ENCODE measurements around the gene BRINP1. TPM values are rescaled to one million over a fixed set of nuclear protein-coding genes. Genes with fewer than 3 reads are reported as not detected.

The BRINP1 gene
- total and polyA plus RNA-seq, 2 of the 8 experiments (the other 6 are each of a cell fraction or from before 2014, with no cell fraction given), result 19.5 to 20.5 TPM

DNA sequence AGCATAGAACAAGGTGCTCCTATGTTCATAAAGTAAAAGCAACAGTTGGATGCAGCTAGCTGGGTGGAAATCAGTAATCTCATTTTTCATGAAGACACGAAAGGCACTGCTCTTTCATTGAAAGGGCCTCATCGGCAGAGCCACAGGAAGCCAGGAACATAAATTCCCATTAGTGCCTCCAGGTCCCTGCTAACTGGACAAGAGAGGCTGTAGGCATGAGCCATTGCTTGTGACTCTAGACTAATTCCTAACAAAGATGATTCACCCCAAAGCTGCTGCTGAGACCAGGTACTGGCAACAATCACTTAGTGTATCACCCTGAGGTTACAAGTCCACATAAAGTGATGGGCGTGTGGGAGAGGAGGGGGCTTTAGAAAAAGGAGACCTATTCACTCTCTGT is 141.8 kb downstream of the BRINP1 start:
- no peak overlapping the region for H2AFZ ChIP-seq (ENCODE audit: low read length)
- no peak overlapping the region for H3K18ac ChIP-seq (ENCODE audit: extremely low read depth, low read length)
- TF ChIP-seq GABPA (IDR thresholded peaks at IDR 0.05; ENCODE audit: borderline replicate concordance, insufficient read depth, low read length) (no peak), CBX5 (IDR thresholded peaks at IDR 0.05; ENCODE audit: low read depth, low read length) (no peak), BCL11A (IDR thresholded peaks at IDR 0.05; ENCODE audit: low read depth in 2 of 2, low read length in 2 of 2) (no peak)
- H2AK5ac ChIP-seq (ENCODE audit: low read depth, low read length), result no peak overlapping the region
- H3K23me2 ChIP-seq (ENCODE audit: low read depth, low read length), result no peaks in the 10 kb centered on the region
- no peak overlapping the region for H4K5ac ChIP-seq (ENCODE audit: insufficient read length, low read depth, low read length)
- no peak overlapping the region for H2BK120ac ChIP-seq (replicated peaks; ENCODE audit: low read depth, low read length)
- H4K8ac ChIP-seq (ENCODE audit: extremely low read depth, insufficient read depth, low read length), result no peak overlapping the region
- no peaks in the 10 kb centered on the region for H3K9me3 ChIP-seq (ENCODE audit: insufficient read depth in 2 of 2, low read depth in 1 of 2, low read length in 1 of 2)
- no peak overlapping the region for H3K4ac ChIP-seq (replicated peaks; ENCODE audit: insufficient read length, low read depth, low read length)
- no peak overlapping the region for H2BK12ac ChIP-seq (ENCODE audit: low read depth, low read length)
- FAIRE-seq, result no peak
- H4K20me1 ChIP-seq (replicated peaks in 1 of 2; ENCODE audit: control insufficient read depth in 1 of 2, insufficient read depth in 2 of 2, low read length in 2 of 2), result no peaks in the 10 kb centered on the region
- H3K9ac ChIP-seq (replicated peaks in 1 of 4; ENCODE audit: extremely low read depth in 1 of 4, low read depth in 3 of 4, low read length in 3 of 4), result no peak overlapping the region
- H3K27ac ChIP-seq (ENCODE audit: low read depth, low read length), result no peak overlapping the region
- H3K36me3 ChIP-seq (ENCODE audit: control insufficient read depth in 2 of 4, insufficient read depth in 4 of 4, low read length in 3 of 4), result no peaks in the 10 kb centered on the region
- no peak overlapping the region for H3K4me2 ChIP-seq (ENCODE audit: insufficient read depth in 1 of 2, low read depth in 2 of 2, low read length in 2 of 2)
- H4K91ac ChIP-seq (replicated peaks; ENCODE audit: insufficient read length, low read length), result no peak overlapping the region
- no peak overlapping the region for H3K14ac ChIP-seq (ENCODE audit: insufficient read length)
- ChIA-PET CTCF (ENCODE audit: partially characterized antibody) (no interaction called here), POLR2A (ENCODE audit: partially characterized antibody) (no interaction called here)
- H3K79me2 ChIP-seq (ENCODE audit: control insufficient read depth in 1 of 2, insufficient read depth in 2 of 2, low read length in 2 of 2), result no peaks in the 10 kb centered on the region
- no peak overlapping the region for H2BK5ac ChIP-seq (ENCODE audit: low read depth, low read length)
- no peak overlapping the region for H3K4me3 ChIP-seq (ENCODE audit: extremely low read depth in 1 of 4, insufficient read depth in 2 of 4, low read depth in 3 of 4, low read length in 4 of 4)
- H3K4me1 ChIP-seq (replicated peaks in 1 of 4; ENCODE audit: control insufficient read depth in 3 of 4, insufficient read depth in 4 of 4, low read length in 3 of 4), result no peaks in the 10 kb centered on the region
- DNase-seq (ENCODE audit: low read depth in 1 of 2, low spot score in 2 of 2), result no peak
- H3K56ac ChIP-seq (replicated peaks; ENCODE audit: insufficient read length, low read depth, low read length), result no peak overlapping the region
- no peaks in the 10 kb centered on the region for H3K27me3 ChIP-seq (replicated peaks in 1 of 4; ENCODE audit: control insufficient read depth in 3 of 4, extremely low read depth in 1 of 4, insufficient read depth in 3 of 4, low read length in 3 of 4)
- H2BK20ac ChIP-seq (ENCODE audit: low read length), result no peak overlapping the region
- WGBS, 2 experiments (ENCODE audit: extremely low coverage in 1 of 2, insufficient coverage in 1 of 2, insufficient read length in 1 of 2, insufficient replicate concordance in 2 of 2, low coverage in 1 of 2, low lambda C conversion rate in 2 of 2, missing lambda C conversion rate in 1 of 2), result 92% methylated on average over 3 of the region's 3 CpGs; no CpG with 5 or more reads in 1 of the 2 experiments
- H3K23ac ChIP-seq (ENCODE audit: insufficient read length), result no peak overlapping the region
- H3K79me1 ChIP-seq (ENCODE audit: low read depth, low read length), result no peaks in the 10 kb centered on the region
- no peak overlapping the region for H2BK15ac ChIP-seq (ENCODE audit: low read length)
